Measurements from ENCODE around the gene DIP2C.

Gene DIP2C

GRCh38 chr10:422241-422640 lies 267.2 kb downstream of the DIP2C start:
- no peaks in the 10 kb centered on the region for H3K9me3 ChIP-seq
- intact Hi-C loops (cut with DNase I; ENCODE audit: low total_unique reads): no loop called here
- no peak overlapping the region for H3K4me3 ChIP-seq
- no peaks in the 10 kb centered on the region for H3K27me3 ChIP-seq
- no peak for TF ChIP-seq CTCF (IDR thresholded peaks at IDR 0.05)
- H3K4me1 ChIP-seq: peaks cover 0 to 16% (median 0%) of the 10 kb centered on the region in 4 donors
- peaks cover 15 to 32% (median 15%) of the 10 kb centered on the region in 3 donors for H3K36me3 ChIP-seq
- peak overlapping the region in 1 of 2 donors; percentile 50 for H3K27ac ChIP-seq
- no peak for DNase-seq

- H3K4me3 ChIP-seq: peak overlapping the region in 1 of 2 donors; percentile 8
- peaks cover 0 to 16% (median 0%) of the 10 kb centered on the region in 4 donors for H3K4me1 ChIP-seq
- DNase-seq: no peak
- peaks cover 15 to 36% (median 16%) of the 10 kb centered on the region in 3 donors for H3K36me3 ChIP-seq
- TF ChIP-seq CTCF (IDR thresholded peaks at IDR 0.05): peak in 1 of 2 experiments; percentile 23
- H3K9me3 ChIP-seq: no peaks in the 10 kb centered on the region
- intact Hi-C loops (cut with DNase I; ENCODE audit: low total_unique reads): no loop called here
- H3K27me3 ChIP-seq: no peaks in the 10 kb centered on the region
- H3K27ac ChIP-seq: peak overlapping the region; percentile 50 to 57
These were observed 268.3 kb downstream of the DIP2C start for GRCh38 chr10:421170-421569.

- DNase-seq: peak; percentile 84 to 94
- intact Hi-C loops (cut with DNase I; ENCODE audit: low total_unique reads): no loop called here
- Histone ChIP-seq H3K27me3 (no peaks in the 10 kb centered on the region), H3K4me3 (peak overlapping the region in 1 of 2 donors; percentile 8), H3K36me3 (peaks cover 15 to 43% (median 21%) of the 10 kb centered on the region in 3 donors), H3K27ac (peak overlapping the region; percentile 57 to 72), H3K9me3 (no peaks in the 10 kb centered on the region), H3K4me1 (peaks cover 0 to 16% (median 0%) of the 10 kb centered on the region in 4 donors)
- no peak for TF ChIP-seq CTCF (IDR thresholded peaks at IDR 0.05)
These were observed 269.0 kb downstream of the DIP2C start for GRCh38 chr10:420154-421121.

GRCh38 chr10:418894-419293 lies 270.6 kb downstream of the DIP2C start:
- Histone ChIP-seq H3K9me3 (no peaks in the 10 kb centered on the region), H3K27me3 (no peaks in the 10 kb centered on the region), H3K27ac (no peak overlapping the region), H3K4me3 (no peak overlapping the region), H3K4me1 (peaks cover 0 to 16% (median 0%) of the 10 kb centered on the region in 4 donors), H3K36me3 (peaks cover 21 to 55% (median 32%) of the 10 kb centered on the region in 3 donors)
- intact Hi-C loops (cut with DNase I; ENCODE audit: low total_unique reads): no loop called here
- no peak for DNase-seq
- TF ChIP-seq CTCF (IDR thresholded peaks at IDR 0.05): no peak

GRCh38 chr10:418226-418625 lies 271.2 kb downstream of the DIP2C start:
- H3K4me1 ChIP-seq: peaks cover 0 to 16% (median 0%) of the 10 kb centered on the region in 4 donors
- DNase-seq: no peak
- no peak overlapping the region for H3K4me3 ChIP-seq
- no peak for TF ChIP-seq CTCF (IDR thresholded peaks at IDR 0.05)
- no peaks in the 10 kb centered on the region for H3K9me3 ChIP-seq
- intact Hi-C loops (cut with DNase I; ENCODE audit: low total_unique reads): no loop called here
- no peak overlapping the region for H3K27ac ChIP-seq
- peaks cover 28 to 62% (median 38%) of the 10 kb centered on the region in 3 donors for H3K36me3 ChIP-seq
- no peaks in the 10 kb centered on the region for H3K27me3 ChIP-seq
